ENCODE results near the gene SLK.

SLK gene

DNA sequence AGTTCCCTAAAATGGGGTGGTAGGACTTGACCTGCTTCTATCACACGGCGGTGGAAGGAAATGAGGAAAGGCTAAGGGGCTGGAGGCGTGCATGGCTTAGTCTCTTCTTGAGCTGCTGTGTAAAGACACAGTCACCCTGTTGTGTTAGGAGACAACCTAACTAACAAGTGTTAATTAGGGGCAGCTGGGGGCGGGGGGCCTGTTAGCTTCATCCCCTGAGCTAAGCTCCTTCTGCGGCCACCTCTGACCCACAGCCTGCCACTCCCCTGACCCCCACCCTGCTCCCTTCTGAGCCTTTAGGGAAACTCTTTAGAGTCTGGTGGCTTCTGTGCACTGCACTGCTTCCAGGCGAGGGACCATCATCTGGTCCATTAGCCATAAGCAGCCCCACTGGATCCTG is 90.8 kb downstream of the SLK start:
- no peak for DNase-seq (ENCODE audit: low spot score)
- in situ Hi-C loops (cut with MboI; ENCODE audit: low pct_unique_long_range_greater_than_20kb, low sequenced_read_pairs, unreplicated experiment), result no loop called here
- TF ChIP-seq, protein P1, sequence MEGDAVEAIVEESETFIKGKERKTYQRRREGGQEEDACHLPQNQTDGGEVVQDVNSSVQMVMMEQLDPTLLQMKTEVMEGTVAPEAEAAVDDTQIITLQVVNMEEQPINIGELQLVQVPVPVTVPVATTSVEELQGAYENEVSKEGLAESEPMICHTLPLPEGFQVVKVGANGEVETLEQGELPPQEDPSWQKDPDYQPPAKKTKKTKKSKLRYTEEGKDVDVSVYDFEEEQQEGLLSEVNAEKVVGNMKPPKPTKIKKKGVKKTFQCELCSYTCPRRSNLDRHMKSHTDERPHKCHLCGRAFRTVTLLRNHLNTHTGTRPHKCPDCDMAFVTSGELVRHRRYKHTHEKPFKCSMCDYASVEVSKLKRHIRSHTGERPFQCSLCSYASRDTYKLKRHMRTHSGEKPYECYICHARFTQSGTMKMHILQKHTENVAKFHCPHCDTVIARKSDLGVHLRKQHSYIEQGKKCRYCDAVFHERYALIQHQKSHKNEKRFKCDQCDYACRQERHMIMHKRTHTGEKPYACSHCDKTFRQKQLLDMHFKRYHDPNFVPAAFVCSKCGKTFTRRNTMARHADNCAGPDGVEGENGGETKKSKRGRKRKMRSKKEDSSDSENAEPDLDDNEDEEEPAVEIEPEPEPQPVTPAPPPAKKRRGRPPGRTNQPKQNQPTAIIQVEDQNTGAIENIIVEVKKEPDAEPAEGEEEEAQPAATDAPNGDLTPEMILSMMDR (IDR thresholded peaks at IDR 0.05; ENCODE audit: extremely low read depth, insufficient read depth, missing control alignments), result no peak

GRCh38 chr10:104059364-104059763 is 92.4 kb downstream of the SLK start:
- DNase-seq (ENCODE audit: low spot score), result no peak
- in situ Hi-C loops (cut with MboI; ENCODE audit: low pct_unique_long_range_greater_than_20kb, low sequenced_read_pairs, unreplicated experiment), result no loop called here
- TF ChIP-seq, protein P1 (IDR thresholded peaks at IDR 0.05; ENCODE audit: extremely low read depth, insufficient read depth, missing control alignments), result no peak

- in situ Hi-C loops (cut with MboI; ENCODE audit: low pct_unique_long_range_greater_than_20kb, low sequenced_read_pairs, unreplicated experiment), result no loop called here
- TF ChIP-seq, protein P1 (IDR thresholded peaks at IDR 0.05; ENCODE audit: extremely low read depth, insufficient read depth, missing control alignments), result no peak
- no peak for DNase-seq (ENCODE audit: low spot score)
Measured at GRCh38 chr10:104061196-104061595, 94.3 kb downstream of the SLK start.

- TF ChIP-seq, protein P1 (IDR thresholded peaks at IDR 0.05; ENCODE audit: extremely low read depth, insufficient read depth, missing control alignments), result no peak
- in situ Hi-C loops (cut with MboI; ENCODE audit: low pct_unique_long_range_greater_than_20kb, low sequenced_read_pairs, unreplicated experiment), result no loop called here
- DNase-seq (ENCODE audit: low spot score), result no peak
Measured at GRCh38 chr10:104065748-104066147, 98.8 kb downstream of the SLK start.

DNA sequence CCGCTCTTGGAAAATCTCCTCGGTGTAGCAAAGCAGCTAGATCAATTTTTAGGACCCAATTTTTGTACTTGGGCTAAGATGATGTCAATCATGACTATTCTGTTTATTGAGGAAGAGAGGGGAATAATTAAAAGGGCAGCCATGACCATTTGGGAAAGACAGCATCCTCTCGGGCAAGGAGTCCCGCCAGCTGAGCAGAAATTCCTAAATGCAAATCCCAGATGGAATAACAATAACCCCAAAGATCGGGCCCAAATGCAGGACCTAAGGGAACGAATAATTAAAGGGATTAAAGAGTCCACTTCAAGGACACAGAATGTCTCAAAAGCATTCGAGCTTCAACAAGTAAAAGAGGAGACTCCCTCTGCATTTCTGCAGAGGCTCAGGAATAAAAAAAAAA is 100.0 kb downstream of the SLK start:
- DNase-seq (ENCODE audit: low spot score), result no peak
- in situ Hi-C loops (cut with MboI; ENCODE audit: low pct_unique_long_range_greater_than_20kb, low sequenced_read_pairs, unreplicated experiment), result no loop called here
- TF ChIP-seq, protein P1 (IDR thresholded peaks at IDR 0.05; ENCODE audit: extremely low read depth, insufficient read depth, missing control alignments), result no peak

DNA sequence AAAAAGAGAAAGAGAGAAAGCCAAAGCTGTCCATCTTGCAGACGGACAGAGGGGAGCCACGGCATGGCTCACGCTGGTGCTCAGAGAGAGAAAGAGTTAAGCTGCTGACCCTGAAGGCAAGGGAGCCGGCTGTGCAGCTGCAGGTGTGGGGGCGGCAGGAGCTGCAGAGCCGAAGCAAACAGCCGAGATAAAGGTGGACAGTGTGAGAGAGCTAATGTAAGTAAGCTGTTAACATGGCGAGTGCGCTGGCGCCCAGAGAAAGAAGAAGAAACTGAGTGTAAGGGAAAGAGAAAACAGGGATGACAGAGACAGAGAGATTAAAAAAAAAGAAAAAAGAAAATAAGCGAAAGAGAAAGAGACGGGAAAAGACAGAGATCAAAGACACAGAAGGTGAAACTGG is 100.6 kb downstream of the SLK start:
- TF ChIP-seq, protein P1 (IDR thresholded peaks at IDR 0.05; ENCODE audit: extremely low read depth, insufficient read depth, missing control alignments), result no peak
- in situ Hi-C loops (cut with MboI; ENCODE audit: low pct_unique_long_range_greater_than_20kb, low sequenced_read_pairs, unreplicated experiment), result no loop called here
- no peak for DNase-seq (ENCODE audit: low spot score)

GRCh38 chr10:104069613-104070012 is 102.7 kb downstream of the SLK start:
- TF ChIP-seq, protein P1 (IDR thresholded peaks at IDR 0.05; ENCODE audit: extremely low read depth, insufficient read depth, missing control alignments), result no peak
- in situ Hi-C loops (cut with MboI; ENCODE audit: low pct_unique_long_range_greater_than_20kb, low sequenced_read_pairs, unreplicated experiment), result no loop called here
- no peak for DNase-seq (ENCODE audit: low spot score)
